HepG2 (cell line): ENCODE measurements around the gene CD84. TPM values are rescaled to one million over a fixed set of nuclear protein-coding genes. Genes with fewer than 3 reads are reported as not detected.

Experiments used
- ATAC-seq: fragments of 200-7000 bp; cut with Tn5 transposase; 3 replicates; pipeline ENCODE4 v1.9.1; 2020; ENCODE audit warnings: mild to moderate bottlenecking, moderate library complexity
- BruUV-seq: library from RNA; stranded (reverse); fragments of 400-500 nt; replicated peaks from 2 replicates; lab custom pipeline; 2021; lab: Mats Ljungman, UMichigan
- CTCF ChIA-PET: fragments of 300-600 bp; formaldehyde crosslinking; extraction: SDS; loops from one replicate; lab custom pipeline; 2021; ENCODE audit warnings: low total read pairs, inconsistent platforms, low intra/inter-chr PET ratio; lab: Yijun Ruan, JAX
- POLR2A ChIA-PET: fragments of 350-600 bp; sonication (Branson Sonifier 250); formaldehyde crosslinking; loops from one replicate; lab custom pipeline; 2020; ENCODE audit warnings: antibody characterized with exemption, inconsistent platforms; lab: Yijun Ruan, JAX
- DNase-seq: peaks from one replicate; pipeline ENCODE4 v3.0.0-alpha.2; 2015; ENCODE audit warnings: low spot score
- FAIRE-seq: peaks from 3 replicates; lab custom pipeline; 2011; peaks lifted over from hg19 to GRCh38; lab: Jason Lieb, UNC
- H2AFZ ChIP-seq: one replicate; pipeline ENCODE4 v1.6.1; 2011; ENCODE audit warnings: low read length, inconsistent platforms
- H3K27ac ChIP-seq: fragments of 300-600 bp; 3 replicates; pipeline ENCODE4 v1.8.0; 2011; ENCODE audit warnings: mixed run types, mild to moderate bottlenecking, mixed read lengths, low read length, inconsistent platforms; ENCODE audit not compliant: insufficient read depth; ENCODE audit errors: extremely low read length
- H3K27me3 ChIP-seq, 2 experiments: fragments of 200-600 bp in 1 of 2; 2 replicates in 1 of 2; 3 replicates in 1 of 2; pipeline versions ENCODE4 v1.6.0 to v1.8.0; 2011; ENCODE audit warnings: low read length in 2 of 2, mild to moderate bottlenecking in 2 of 2, moderate library complexity in 2 of 2, inconsistent platforms in 1 of 2; ENCODE audit not compliant: insufficient read depth in 2 of 2, control insufficient read depth in 1 of 2
- H3K36me3 ChIP-seq, 2 experiments: fragments of 200-600 bp in 1 of 2; replicated peaks in 1 of 2; 2 replicates in 1 of 2; 3 replicates in 1 of 2; pipeline versions ENCODE4 v1.5.1 to v1.8.0; 2011; ENCODE audit warnings: low read length in 2 of 2, inconsistent platforms in 1 of 2; ENCODE audit not compliant: insufficient read depth in 2 of 2, control insufficient read depth in 1 of 2
- H3K4me1 ChIP-seq: 2 replicates; pipeline ENCODE4 v1.5.1; 2012; ENCODE audit warnings: low read length, inconsistent platforms; ENCODE audit not compliant: insufficient read depth
- H3K4me2 ChIP-seq: 2 replicates; pipeline ENCODE4 v1.6.0; 2011; ENCODE audit warnings: low read depth, low read length, inconsistent platforms
- H3K4me3 ChIP-seq, 3 experiments: fragments of 200-600 bp in 1 of 3; sonication (generic), shearing (Covaris generic) in 1 of 3; replicated peaks in 1 of 3; 2 replicates each; pipeline ENCODE4 v1.5.1; 2011 to 2016; ENCODE audit warnings: low read length in 3 of 3, inconsistent platforms in 2 of 3, low read depth in 2 of 3, mild to moderate bottlenecking in 2 of 3, control low read depth in 1 of 3, mixed read lengths in 1 of 3; ENCODE audit not compliant: insufficient read depth in 1 of 3
- H3K79me2 ChIP-seq: one replicate; pipeline ENCODE4 v1.6.1; 2011; ENCODE audit warnings: low read length, inconsistent platforms; ENCODE audit not compliant: insufficient read depth
- H3K9ac ChIP-seq: 2 replicates; pipeline ENCODE4 v1.6.0; 2011; ENCODE audit warnings: mild to moderate bottlenecking, low read depth, low read length, inconsistent platforms; ENCODE audit not compliant: insufficient read depth
- H3K9me3 ChIP-seq: 2 replicates; pipeline ENCODE4 v1.5.1; 2012; ENCODE audit warnings: mild to moderate bottlenecking, low read length
- H4K20me1 ChIP-seq: 2 replicates; pipeline ENCODE4 v1.6.0; 2011; ENCODE audit warnings: inconsistent platforms, mild to moderate bottlenecking, low read length, moderate library complexity; ENCODE audit not compliant: insufficient read depth
- ATRX ChIP-seq: sonication (generic); formaldehyde crosslinking; IDR thresholded peaks from 2 replicates; pipeline ENCODE4 v1.4.0; 2020; ENCODE audit warnings: missing genetic modification reagents, borderline replicate concordance
- CCAR2 ChIP-seq: fragments of 200-400 bp; formaldehyde crosslinking; optimal IDR thresholded peaks from 2 replicates; pipeline ENCODE3; 2018; ENCODE audit warnings: low read depth, mild to moderate bottlenecking, low read length, moderate library complexity
- KDM5A ChIP-seq: fragments of 200-600 bp; sonication (generic); IDR thresholded peaks from 2 replicates; pipeline ENCODE4 v1.7.0; 2018; ENCODE audit warnings: antibody characterized with exemption, mild to moderate bottlenecking, low read length, borderline replicate concordance
- LCORL ChIP-seq, 2 experiments: fragments of 450-650 bp in 1 of 2; sonication (generic) in 1 of 2; formaldehyde crosslinking in 1 of 2; IDR thresholded peaks; 2 replicates each; pipeline versions ENCODE4 v1.5.0 to v1.6.1; 2017 to 2020; ENCODE audit warnings: antibody characterized with exemption in 1 of 2, missing genetic modification reagents in 1 of 2
- MAZ ChIP-seq, 2 experiments: sonication (generic) in 1 of 2; formaldehyde crosslinking in 1 of 2; IDR thresholded peaks; 2 replicates each; pipeline versions ENCODE4 v1.5.0 to v1.6.1; 2012 to 2020; ENCODE audit warnings: low read depth in 2 of 2, mild to moderate bottlenecking in 2 of 2, borderline replicate concordance in 1 of 2, improper control_type of control experiment in 1 of 2, low read length in 1 of 2, missing genetic modification reagents in 1 of 2, moderate library complexity in 1 of 2
- MYC ChIP-seq: sonication (generic); formaldehyde crosslinking; IDR thresholded peaks from 2 replicates; pipeline ENCODE4 v1.9.0; 2021; ENCODE audit warnings: missing genetic modification reagents, borderline replicate concordance
- ZKSCAN8 ChIP-seq: IDR thresholded peaks from 2 replicates; pipeline ENCODE4 v1.6.1; 2016; ENCODE audit warnings: borderline replicate concordance, missing genetic modification reagents, missing compliant biosample characterization
- ZNF121 ChIP-seq: sonication (generic); formaldehyde crosslinking; IDR thresholded peaks from 2 replicates; pipeline ENCODE4 v1.5.0; 2020; ENCODE audit warnings: mild to moderate bottlenecking, missing genetic modification reagents
- ZNF33B ChIP-seq: sonication (generic); formaldehyde crosslinking; IDR thresholded peaks from 2 replicates; pipeline ENCODE4 v1.5.1; 2020; ENCODE audit warnings: mild to moderate bottlenecking, missing genetic modification reagents
- ZNF432 ChIP-seq: sonication (generic); formaldehyde crosslinking; IDR thresholded peaks from 2 replicates; pipeline ENCODE4 v1.5.0; 2020; ENCODE audit warnings: missing genetic modification reagents, mild to moderate bottlenecking, borderline replicate concordance
- ZNF569 ChIP-seq: sonication (generic); formaldehyde crosslinking; IDR thresholded peaks from 2 replicates; pipeline ENCODE4 v1.5.0; 2020; ENCODE audit warnings: mild to moderate bottlenecking, missing genetic modification reagents, moderate library complexity, borderline replicate concordance
- ZZZ3 ChIP-seq: sonication (generic); formaldehyde crosslinking; IDR thresholded peaks from 2 replicates; pipeline ENCODE4 v1.4.0; 2020; ENCODE audit warnings: missing genetic modification reagents, mild to moderate bottlenecking, borderline replicate concordance
- WGBS: methylation state at CpG from one replicate; pipeline ENCODE4 v1.1.6; 2017; ENCODE audit warnings: low lambda C conversion rate; 5-methylcytosine and 5-hydroxymethylcytosine counted together
- in situ Hi-C: cut with HindIII; loops from 2 replicates; pipeline ENCODE4 v1.10.0; 2017; ENCODE audit warnings: low pct_unique_long_range_greater_than_20kb; ENCODE audit not compliant: extremely low pct_ligation_motif_present
- intact Hi-C: fragments of 100-400 bp; cut with micrococcal nuclease; formaldehyde crosslinking; loops from one replicate; pipeline ENCODE4 v1.10.0; 2022; ENCODE audit not compliant: unreplicated experiment
- polyA plus RNA-seq, 8 experiments: library from polyadenylated mRNA; depleted of rRNA in 3 of 8; stranded (reverse) in 7 of 8; unstranded in 1 of 8; fragments of >200 nt; fragmentation: Illumina TruSeq in 4 of 8; extraction: Trizol in 4 of 8; gene quantifications; 2 replicates each; pipeline versions ENCODE4 v1.2.1 to v1.2.3, GENCODE V29; 2011 to 2016; ENCODE audit warnings: low read depth in 4 of 8, missing spikeins in 1 of 8, mixed read lengths in 1 of 8; ENCODE audit not compliant: insufficient read depth in 1 of 8
- total RNA-seq, 5 experiments: library from RNA; depleted of rRNA; stranded (reverse); fragments of >200 nt; fragmentation: Illumina TruSeq; extraction: Trizol; gene quantifications; 2 replicates each; pipeline ENCODE4 v1.2.3, GENCODE V29; 2016; ENCODE audit warnings: low read depth in 1 of 5
- TF ChIP-seq, protein P1 (sequence below): sonication (generic); formaldehyde crosslinking; IDR thresholded peaks from 2 replicates; pipeline ENCODE4 v1.4.0; 2020; ENCODE audit warnings: missing genetic modification reagents, mild to moderate bottlenecking, borderline replicate concordance
- TF ChIP-seq, protein P2 (sequence below): IDR thresholded peaks from 2 replicates; pipeline ENCODE4 v1.6.1; 2016; ENCODE audit warnings: control low read depth

CD84 gene
- total and polyA plus RNA-seq, 2 of the 13 experiments (the other 11 are each of a cell fraction or from before 2014, with no cell fraction given), result not detected

DNA sequence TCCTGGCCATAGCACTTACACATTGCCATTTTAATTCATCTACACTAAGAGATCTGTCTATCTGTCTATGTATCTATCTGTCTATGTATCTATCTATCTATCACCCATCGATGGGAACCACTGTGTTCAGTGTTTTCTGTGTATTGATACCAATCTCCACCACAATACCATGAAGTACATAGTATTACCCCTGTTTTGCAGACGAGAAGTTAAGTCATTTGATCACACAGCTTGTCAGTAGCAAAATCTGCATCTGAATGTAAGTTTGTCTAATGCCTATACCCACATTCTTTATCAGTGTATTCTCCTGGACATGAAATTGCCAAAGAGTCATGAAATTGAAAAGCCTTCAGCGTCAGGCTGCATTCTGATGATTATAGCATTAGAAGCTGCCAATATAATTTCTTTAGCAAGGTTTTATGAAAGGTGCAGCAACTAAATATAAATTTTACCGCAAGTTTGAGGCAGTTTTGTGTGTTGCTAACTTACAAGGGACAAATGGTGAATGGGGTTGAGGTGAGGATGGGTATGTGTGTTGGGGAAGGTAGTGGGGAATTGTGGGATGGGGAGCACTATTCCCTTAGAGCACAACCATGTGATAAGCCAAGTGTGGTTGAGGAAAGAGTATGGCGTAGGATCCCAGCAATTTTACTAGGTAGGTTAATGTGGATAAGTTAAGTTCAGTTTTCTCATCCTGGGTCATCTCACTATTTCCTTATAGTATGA is 43.4 kb upstream of the CD84 start (continued):
- TF ChIP-seq ZNF33B (no peak), ZNF121 (CRISPR knock-in tag) (no peak), ZNF569 (no peak), CCAR2 (no peak)

DNA sequence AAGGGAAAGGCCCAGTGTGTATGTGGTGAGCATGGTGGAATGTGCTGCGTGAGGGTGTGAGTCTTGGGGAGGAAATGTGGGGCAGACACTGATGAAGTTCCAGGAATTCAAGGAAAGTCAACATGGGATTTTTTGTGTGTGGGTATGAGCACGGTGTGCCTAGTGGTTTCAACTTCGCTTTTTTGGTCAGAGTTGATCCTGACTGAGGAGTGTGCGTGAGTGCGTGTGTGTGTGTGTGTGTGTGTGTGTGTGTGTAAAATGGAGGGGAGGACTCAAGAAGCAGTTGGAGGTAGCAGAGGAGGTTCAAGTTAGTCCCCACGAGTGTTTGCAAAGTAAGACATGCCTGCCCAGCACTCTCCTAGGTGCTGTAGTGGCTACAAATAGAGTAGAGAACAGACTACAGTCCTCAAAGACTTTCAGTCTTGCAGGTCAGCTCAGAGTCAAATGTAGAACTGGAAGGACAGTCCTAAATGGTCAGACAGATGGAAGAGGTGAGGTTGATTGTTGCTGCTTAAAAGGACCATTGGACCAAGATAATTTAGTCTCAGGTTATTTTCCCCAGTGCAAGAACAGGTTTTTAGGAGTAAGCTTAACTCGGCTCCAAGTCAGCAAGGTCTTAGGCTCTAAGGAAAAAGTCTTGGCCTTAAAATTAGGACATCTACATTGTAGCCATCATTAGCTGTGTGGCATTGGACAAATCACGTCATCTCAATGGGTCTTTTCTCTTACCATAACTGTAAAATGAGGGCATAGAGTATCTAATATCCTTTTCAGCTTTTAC is 42.5 kb upstream of the CD84 start:
- FAIRE-seq (no peak), ATAC-seq (no peak), DNase-seq (no peak)
- intact Hi-C loops, result no loop called here
- Histone ChIP-seq H3K9ac (no peak overlapping the region), H3K4me3 (no peak overlapping the region), H3K4me1 (no peaks in the 10 kb centered on the region), H2AFZ (no peak overlapping the region), H3K36me3 (no peaks in the 10 kb centered on the region), H3K27ac (no peak overlapping the region), H3K79me2 (no peaks in the 10 kb centered on the region), H3K4me2 (no peak overlapping the region), H4K20me1 (no peaks in the 10 kb centered on the region), H3K27me3 (0 out of 5 replicates have a peak, but pooled peaks cover 0 to 3% of the 10 kb centered on the region in 2 experiments), H3K9me3 (no peaks in the 10 kb centered on the region; the same call in 1 of the 2 replicates)
- WGBS, result 31% methylated on average over 8 of the region's 8 CpGs
- ChIA-PET POLR2A (no interaction called here), CTCF (no interaction called here)
- no TSS peak for BruUV-seq
- in situ Hi-C loops, result no loop called here
- TF ChIP-seq MAZ (IDR thresholded peaks at IDR 0.05; ENCODE audit: borderline replicate concordance, low read depth, low read length) (no peak), MAZ (CRISPR knock-in tag; IDR thresholded peaks at IDR 0.05; ENCODE audit: low read depth) (no peak), ZNF432 (CRISPR knock-in tag) (no peak), ZZZ3 (CRISPR knock-in tag) (no peak), ZKSCAN8 (CRISPR knock-in tag) (no peak), LCORL (IDR thresholded peaks at IDR 0.05) (no peak), LCORL (CRISPR knock-in tag; IDR thresholded peaks at IDR 0.05) (no peak), MYC (CRISPR knock-in tag) (no peak), KDM5A (no peak), ATRX (CRISPR knock-in tag) (no peak)
- TF ChIP-seq, protein P1, sequence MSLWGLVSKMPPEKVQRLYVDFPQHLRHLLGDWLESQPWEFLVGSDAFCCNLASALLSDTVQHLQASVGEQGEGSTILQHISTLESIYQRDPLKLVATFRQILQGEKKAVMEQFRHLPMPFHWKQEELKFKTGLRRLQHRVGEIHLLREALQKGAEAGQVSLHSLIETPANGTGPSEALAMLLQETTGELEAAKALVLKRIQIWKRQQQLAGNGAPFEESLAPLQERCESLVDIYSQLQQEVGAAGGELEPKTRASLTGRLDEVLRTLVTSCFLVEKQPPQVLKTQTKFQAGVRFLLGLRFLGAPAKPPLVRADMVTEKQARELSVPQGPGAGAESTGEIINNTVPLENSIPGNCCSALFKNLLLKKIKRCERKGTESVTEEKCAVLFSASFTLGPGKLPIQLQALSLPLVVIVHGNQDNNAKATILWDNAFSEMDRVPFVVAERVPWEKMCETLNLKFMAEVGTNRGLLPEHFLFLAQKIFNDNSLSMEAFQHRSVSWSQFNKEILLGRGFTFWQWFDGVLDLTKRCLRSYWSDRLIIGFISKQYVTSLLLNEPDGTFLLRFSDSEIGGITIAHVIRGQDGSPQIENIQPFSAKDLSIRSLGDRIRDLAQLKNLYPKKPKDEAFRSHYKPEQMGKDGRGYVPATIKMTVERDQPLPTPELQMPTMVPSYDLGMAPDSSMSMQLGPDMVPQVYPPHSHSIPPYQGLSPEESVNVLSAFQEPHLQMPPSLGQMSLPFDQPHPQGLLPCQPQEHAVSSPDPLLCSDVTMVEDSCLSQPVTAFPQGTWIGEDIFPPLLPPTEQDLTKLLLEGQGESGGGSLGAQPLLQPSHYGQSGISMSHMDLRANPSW, result no peak
- TF ChIP-seq, protein P2, sequence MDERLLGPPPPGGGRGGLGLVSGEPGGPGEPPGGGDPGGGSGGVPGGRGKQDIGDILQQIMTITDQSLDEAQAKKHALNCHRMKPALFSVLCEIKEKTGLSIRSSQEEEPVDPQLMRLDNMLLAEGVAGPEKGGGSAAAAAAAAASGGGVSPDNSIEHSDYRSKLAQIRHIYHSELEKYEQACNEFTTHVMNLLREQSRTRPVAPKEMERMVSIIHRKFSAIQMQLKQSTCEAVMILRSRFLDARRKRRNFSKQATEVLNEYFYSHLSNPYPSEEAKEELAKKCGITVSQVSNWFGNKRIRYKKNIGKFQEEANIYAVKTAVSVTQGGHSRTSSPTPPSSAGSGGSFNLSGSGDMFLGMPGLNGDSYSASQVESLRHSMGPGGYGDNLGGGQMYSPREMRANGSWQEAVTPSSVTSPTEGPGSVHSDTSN (CRISPR knock-in tag), result no peak
